ENCODE data around the gene ERBB3.

DNA sequence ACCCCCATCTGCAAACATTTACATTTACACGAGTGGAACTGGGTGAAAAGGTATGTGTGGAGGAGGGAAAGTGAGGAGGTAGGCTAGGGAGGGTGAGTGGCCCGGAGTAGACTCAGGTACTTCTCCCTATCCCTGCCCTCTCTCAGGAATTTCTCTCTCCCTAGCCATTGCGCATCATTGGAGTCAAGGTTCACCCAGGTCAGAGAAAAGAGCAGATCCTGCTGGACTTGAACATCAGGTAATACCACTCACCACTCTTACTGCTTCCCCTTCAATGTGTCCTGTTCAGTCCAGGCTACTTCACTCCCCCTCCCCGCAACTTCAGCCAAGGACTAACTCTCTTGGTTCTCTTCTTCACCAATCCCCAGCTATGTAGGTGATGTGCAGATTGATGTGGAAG lies 50.9 kb downstream of the ERBB3 start:
- TF ChIP-seq, protein P1, sequence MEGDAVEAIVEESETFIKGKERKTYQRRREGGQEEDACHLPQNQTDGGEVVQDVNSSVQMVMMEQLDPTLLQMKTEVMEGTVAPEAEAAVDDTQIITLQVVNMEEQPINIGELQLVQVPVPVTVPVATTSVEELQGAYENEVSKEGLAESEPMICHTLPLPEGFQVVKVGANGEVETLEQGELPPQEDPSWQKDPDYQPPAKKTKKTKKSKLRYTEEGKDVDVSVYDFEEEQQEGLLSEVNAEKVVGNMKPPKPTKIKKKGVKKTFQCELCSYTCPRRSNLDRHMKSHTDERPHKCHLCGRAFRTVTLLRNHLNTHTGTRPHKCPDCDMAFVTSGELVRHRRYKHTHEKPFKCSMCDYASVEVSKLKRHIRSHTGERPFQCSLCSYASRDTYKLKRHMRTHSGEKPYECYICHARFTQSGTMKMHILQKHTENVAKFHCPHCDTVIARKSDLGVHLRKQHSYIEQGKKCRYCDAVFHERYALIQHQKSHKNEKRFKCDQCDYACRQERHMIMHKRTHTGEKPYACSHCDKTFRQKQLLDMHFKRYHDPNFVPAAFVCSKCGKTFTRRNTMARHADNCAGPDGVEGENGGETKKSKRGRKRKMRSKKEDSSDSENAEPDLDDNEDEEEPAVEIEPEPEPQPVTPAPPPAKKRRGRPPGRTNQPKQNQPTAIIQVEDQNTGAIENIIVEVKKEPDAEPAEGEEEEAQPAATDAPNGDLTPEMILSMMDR (IDR thresholded peaks at IDR 0.05; ENCODE audit: insufficient read depth, low read depth, low read length): no peak
- TF ChIP-seq EZH2 (IDR thresholded peaks at IDR 0.05; ENCODE audit: insufficient read depth, low read length): no peak
